ENCODE results near the gene MAP9.

DNA sequence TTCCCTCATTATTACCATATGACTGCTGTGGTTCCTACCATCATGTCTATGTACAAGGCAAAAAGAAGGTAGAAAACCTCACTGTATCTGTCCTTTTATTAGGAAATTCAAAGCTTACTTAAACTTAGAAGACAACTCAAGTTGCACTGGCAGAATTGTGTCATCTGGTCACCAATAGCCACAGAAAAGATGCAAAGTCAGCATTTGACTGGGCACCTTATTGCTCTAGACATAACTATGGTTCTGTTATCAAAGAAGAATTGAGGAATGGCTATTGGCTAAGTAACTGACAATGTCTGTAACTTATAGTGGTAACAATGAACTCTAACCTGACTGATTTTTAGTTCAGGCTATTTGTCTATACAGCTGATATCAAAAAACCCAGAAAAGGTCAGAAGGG lies 45.3 kb downstream of the MAP9 start:
- no peak for TF ChIP-seq EZH2 (IDR thresholded peaks at IDR 0.05; ENCODE audit: insufficient read depth, poor library complexity, severe bottlenecking)
- TF ChIP-seq EZH2phosphoT487 (IDR thresholded peaks at IDR 0.05; ENCODE audit: insufficient read depth, low read depth), result no peak

Measured in GM23248 (cell line).